HG03045 (cell line): Measurements from ENCODE around the gene PPP1R14C.

Experiments used
- ATAC-seq: cut with Tn5 transposase; IDR thresholded peaks from one replicate; pipeline ENCODE4 v1.9.1; 2021; ENCODE audit warnings: mild to moderate bottlenecking, moderate library complexity; ENCODE audit not compliant: unreplicated experiment

PPP1R14C gene

GRCh38 chr6:150189122-150189521, 46.3 kb downstream of the PPP1R14C start:
- ATAC-seq, result no peak

DNA sequence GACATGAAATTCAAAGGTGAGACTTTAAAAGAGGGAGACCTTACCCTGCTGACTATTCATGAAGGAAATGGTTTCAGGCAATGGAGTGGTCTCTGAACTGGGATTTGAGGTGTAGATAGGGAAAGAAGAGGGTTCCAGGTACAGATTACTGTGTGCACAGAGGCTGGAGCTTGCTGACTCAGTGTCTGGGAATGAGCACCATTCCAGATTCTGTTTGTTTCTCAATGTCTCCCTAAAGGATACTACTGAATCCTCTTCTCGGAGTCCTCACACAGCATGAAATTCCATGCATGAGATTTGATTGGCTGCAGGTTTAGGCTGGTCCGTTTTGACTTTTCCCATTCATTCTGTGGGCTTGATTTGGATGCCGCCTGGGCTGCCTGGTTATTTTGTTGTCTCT, 49.0 kb downstream of the PPP1R14C start:
- ATAC-seq, result no peak

DNA sequence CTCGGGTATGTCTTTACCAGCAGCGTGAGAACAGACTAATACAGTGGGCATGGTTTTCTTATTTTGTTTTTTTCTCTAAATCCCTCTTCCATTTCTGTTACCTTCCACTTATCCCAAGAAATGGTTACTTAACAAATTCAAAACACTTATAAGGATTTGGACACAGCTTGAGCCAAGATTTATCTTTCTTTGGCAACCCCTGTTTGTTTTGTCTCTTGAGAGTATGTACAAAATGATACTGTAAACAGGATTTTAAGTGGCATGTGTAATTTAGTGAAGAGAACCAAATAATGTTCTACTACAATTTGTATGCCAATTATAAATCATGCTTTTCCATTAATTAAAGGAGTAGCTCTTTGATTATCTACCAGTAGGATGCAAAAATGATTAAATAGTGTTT, 51.4 kb downstream of the PPP1R14C start:
- no peak for ATAC-seq

GRCh38 chr6:150195996-150196417, 53.2 kb downstream of the PPP1R14C start:
- no peak for ATAC-seq

- no peak for ATAC-seq
Observed at GRCh38 chr6:150196942-150197745, 54.3 kb downstream of the PPP1R14C start.

DNA sequence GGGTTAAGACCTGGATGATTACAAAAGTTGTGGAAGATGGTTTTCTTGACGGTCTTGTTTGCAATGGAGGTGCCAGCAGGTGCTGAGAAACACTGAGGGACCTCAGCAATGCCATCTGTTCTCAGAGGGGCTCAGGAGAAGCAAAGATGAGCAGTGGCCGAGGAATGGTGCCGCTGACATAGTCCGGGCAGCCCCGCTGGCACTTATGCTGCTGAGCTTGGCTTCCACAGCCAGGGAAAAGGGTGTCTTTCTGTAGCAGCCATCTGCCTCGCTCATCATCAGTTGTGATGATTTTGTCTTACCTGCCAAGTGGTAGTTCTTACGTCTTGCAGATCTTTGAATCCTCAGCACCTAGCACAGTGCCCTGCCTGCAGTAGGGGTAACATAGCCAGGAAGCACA, 55.7 kb downstream of the PPP1R14C start:
- no peak for ATAC-seq

DNA sequence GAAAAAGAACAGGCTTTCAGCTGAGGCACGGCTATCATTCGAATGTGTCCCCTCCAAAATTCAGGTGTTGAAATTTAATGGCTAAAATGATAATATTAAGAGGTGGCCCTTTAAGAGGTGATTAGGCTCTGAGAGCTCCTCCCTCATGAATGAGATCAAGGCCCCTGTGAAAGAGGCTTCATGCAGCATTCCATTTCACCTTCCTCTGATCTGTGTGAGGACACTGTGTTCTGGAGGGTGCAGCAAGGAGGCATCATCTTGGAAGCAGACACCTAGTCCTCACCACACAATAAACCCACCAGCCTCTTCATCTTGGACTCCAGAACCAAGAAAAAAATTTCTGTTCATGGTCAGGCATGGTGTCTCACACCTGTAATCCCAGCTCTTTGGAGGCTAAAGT, 56.4 kb downstream of the PPP1R14C start:
- no peak for ATAC-seq

DNA sequence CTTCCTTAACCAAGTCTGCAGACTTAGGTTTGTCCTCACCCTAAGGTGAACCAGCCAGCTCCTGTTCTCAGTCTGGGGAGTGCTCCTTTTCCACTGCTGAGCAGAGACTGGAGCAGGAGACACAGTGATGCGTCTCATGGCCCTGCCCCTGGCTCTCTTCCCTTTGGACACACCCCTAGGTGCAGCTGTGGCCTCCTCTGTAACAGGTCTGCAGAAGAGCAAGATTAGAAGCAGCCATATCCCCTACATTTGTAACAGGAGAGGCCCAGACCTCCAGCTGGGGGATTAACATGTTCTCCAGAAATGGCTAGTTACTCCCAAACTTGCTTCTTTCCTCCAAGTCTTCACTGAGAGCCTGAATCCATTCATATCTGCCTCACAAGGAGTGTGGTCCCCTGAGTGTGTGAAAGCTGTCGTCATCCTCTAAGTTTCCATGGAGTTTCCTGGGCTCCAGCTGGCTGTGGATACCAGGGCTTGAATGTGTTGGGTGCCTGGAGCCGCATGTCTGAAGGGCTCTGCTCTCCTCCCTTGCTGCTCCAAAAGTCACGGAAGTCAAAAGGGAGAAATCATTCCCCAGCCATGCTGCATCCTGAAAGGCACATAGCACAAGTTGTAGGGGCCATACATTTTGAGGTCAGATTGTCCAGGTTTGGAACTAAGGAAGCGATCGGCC, 57.7 kb downstream of the PPP1R14C start:
- ATAC-seq, result no peak

- ATAC-seq, result no peak
Observed at GRCh38 chr6:150201285-150201684, 58.4 kb downstream of the PPP1R14C start.

DNA sequence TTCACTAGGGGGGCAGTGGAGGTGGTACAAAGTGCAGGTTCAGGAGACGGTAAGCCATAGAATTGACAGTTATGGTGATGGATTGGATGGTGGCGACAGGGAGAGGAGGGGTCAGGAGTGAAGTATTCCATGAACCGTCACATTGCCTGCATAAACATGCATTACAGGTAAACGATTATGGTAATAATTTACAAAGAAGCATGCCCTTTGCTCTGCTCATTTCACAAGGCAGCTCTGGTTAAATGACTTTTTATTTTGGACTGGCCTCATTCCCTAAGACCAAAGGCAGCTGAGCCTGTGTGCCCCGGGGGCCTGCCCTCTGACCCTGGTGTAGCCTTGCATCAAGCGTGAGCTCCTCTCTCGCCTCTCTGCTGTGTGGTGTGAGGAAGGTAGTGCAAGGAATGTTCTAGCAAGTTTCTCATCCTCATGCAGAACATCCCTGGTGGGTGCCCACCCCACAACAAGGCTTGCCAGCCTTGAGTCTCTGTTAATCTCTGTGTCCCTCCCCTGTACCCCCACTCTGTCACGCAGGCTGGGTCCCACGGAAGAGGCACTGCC, 59.0 kb downstream of the PPP1R14C start:
- no peak for ATAC-seq

GRCh38 chr6:150202404-150202803, 59.6 kb downstream of the PPP1R14C start:
- ATAC-seq, result no peak

DNA sequence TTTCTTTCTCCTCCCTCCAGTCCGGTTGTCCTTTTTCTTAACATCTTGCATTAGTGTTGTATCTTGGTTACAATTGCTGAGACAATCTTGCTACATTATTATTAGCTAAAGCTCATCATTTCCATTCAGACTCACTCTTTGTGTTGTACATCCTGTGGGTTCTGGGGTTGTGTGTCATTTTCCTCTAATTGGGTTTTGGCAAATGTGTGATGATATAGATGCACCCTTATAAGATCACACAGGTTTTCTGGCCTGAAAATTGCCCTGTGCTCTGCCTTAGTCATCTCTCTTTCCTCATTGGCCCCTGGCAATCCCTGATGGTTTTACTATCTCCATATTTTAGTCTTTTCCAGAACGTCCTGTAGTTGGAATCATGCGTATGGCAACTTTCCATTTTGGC, 60.1 kb downstream of the PPP1R14C start:
- ATAC-seq, result no peak

DNA sequence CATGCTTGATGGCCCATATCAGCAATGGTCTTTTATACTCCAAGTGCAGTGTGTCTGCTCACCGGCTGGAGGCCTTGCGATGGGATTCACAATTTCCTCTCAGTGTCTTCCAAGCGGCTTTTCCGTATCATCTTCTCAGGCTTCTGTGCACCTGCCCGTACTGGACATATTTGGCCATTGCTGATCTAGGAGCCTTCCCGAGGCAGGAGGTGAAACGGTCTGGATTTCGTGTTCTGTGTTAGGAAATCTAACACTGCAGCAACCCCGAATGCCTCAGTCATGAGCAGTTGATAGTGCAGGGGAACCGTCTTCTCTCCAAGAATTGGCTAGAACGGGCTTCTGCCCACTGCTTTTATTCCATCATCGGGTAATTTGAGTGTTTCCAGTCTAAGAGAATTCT, 60.5 kb downstream of the PPP1R14C start:
- no peak for ATAC-seq

DNA sequence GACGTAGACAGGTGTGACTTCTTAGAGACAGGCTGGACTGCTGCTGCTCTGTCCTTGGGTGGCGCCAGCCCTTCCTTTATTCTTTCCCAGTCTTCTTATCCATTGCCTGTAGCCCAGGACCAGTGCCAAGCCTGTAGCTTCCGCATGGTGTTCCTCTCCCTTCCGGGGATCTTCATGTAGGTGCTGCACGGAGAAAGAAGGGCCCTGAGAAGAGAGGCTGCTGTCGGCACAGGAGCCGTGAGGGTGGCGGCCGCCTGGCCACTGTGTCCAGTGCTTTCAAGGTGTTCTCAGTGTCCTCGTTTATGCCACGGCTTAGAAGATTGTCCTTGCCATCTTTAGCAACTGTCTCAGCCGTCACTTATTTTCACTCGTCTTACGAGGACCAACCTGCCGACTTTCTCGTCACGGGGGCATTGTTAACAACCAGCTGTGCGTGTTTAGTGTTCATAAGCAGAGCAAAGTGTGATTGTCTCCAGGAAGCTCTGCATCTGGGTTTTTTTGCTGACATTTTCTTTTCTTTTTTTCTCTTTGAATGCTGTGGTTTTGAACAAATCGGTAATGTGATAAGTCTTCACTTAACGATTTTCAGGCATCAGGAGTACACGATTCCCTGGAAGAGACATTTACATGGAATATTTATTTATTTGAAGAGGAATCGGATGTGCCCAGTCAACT, 61.2 kb downstream of the PPP1R14C start:
- ATAC-seq, result no peak

DNA sequence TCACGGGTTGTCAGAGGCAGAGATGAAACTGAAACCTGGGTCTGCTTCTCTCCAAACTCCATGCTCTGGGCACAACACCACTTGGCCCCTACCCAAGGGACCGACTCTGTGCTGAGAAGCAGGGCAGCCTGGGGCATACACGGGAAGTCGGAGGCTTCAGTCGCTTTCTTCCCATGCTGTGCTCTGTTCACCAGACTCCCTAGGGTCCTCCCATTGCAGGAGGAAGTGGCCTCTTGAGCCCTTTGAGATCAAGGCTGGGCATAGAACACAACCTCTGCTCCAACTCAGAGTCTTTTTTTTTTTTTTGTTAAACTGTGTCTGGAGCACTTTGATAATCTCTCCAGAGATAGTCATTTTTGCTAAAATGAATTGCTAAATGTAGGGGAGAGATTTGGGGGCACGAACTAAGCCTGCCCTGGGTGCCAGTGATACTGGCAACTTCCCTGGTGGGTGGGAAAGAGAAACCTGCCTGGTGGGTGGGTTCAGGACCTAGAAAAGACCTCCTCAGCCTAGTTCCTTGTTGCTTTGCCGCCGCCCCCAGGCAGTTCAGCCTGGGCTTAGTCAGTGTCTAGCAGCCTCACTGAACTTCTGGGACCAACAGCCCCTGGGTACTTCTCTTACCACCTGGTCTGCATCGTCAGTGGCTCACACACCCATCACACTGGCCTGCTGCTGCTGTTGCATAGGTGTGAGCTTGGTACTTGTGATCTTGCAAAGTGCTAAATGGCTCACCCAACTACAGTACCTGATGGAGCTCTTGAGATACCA, 62.0 kb downstream of the PPP1R14C start:
- ATAC-seq, result no peak

GRCh38 chr6:150207931-150208570, 65.2 kb downstream of the PPP1R14C start:
- no peak for ATAC-seq

DNA sequence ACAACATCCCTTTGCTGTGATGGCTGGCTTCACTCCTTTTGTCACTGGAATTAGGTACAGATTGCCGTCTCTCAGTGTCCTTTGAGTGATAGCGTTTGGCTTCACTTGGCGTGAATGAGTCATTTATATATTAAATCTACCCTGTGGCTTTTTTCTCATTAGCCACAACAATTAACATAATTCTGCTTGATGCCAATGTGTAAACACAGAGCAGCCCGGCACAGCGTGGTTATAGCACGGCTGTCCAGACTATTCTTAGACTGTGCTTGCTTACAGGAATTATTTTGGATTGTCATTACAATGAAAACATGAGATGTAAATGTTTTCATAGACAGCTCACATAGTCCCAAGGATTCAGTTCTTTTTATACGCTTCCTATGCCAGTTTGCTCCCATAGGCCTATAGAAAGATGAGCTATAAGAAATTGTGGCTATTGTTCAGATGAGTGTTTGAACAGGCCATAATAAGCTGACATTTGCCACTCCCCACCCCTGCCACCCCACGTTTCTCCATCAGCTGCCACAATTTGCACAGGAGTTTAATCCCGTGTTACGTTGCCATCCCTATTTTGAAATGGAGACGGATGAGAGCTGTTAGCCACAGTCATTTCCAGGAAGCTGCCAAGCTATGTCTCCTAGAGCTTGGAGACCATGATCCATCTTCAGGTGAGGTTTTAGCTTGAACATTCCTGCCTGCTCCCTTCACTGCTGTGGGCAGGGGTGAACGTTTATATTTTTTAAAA, 65.9 kb downstream of the PPP1R14C start:
- no peak for ATAC-seq

DNA sequence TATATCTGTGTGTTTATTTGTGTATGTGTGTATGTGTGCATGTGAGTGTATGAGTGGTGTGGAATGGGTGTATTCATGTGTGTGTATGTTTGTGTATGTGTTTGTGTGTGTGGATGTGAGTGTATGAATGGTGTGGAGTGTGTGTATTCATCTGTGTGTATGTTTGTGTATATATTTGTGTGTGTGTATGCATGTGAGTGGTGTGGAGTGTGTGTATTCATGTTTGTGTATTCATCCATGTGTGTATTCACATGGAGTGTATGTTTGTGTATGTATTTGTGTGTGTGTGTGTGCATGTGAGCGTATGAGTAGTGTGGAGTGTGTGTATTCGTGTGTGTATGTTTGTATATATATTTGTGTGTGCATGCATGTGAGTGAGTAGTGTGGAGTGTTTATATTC, 66.6 kb downstream of the PPP1R14C start:
- no peak for ATAC-seq

GRCh38 chr6:150211700-150212511, 69.1 kb downstream of the PPP1R14C start:
- no peak for ATAC-seq
